Trophoblast cell (in vitro differentiated cells and primary cell): ENCODE data around the gene DNAH14.

Experiments
- DNase-seq, 2 donors: peaks; one replicate each; pipeline ENCODE4 v3.0.0-alpha.2; 2016
- H2AFZ ChIP-seq: 2 replicates; pipeline ENCODE4 v1.6.1; 2013; ENCODE audit warnings: low read length, moderate library complexity, mild to moderate bottlenecking; ENCODE audit not compliant: insufficient read depth, poor library complexity
- H2AK5ac ChIP-seq: 2 replicates; pipeline ENCODE4 v1.6.1; 2013; ENCODE audit warnings: mild to moderate bottlenecking, low read length
- H2BK120ac ChIP-seq: 2 replicates; pipeline ENCODE4 v1.6.1; 2013; ENCODE audit warnings: low read length, mild to moderate bottlenecking, moderate library complexity; ENCODE audit not compliant: insufficient read depth, poor library complexity
- H2BK12ac ChIP-seq: 2 replicates; pipeline ENCODE4 v1.6.1; 2013; ENCODE audit warnings: mild to moderate bottlenecking, low read length, moderate library complexity
- H2BK5ac ChIP-seq: 2 replicates; pipeline ENCODE4 v1.6.1; 2013; ENCODE audit warnings: low read length, low read depth, moderate library complexity, mild to moderate bottlenecking; ENCODE audit not compliant: poor library complexity
- H3K14ac ChIP-seq: 2 replicates; pipeline ENCODE4 v1.6.1; 2013; ENCODE audit warnings: mild to moderate bottlenecking, low read length
- H3K18ac ChIP-seq: 2 replicates; pipeline ENCODE4 v1.6.1; 2013; ENCODE audit warnings: mild to moderate bottlenecking, low read length
- H3K23ac ChIP-seq: 2 replicates; pipeline ENCODE4 v1.6.1; 2013; ENCODE audit warnings: low read length
- H3K27ac ChIP-seq: 2 replicates; pipeline ENCODE4 v1.5.1; 2013; ENCODE audit warnings: low read depth, mild to moderate bottlenecking, inconsistent platforms, low read length, moderate library complexity
- H3K27me3 ChIP-seq: 2 replicates; pipeline ENCODE4 v1.6.1; 2013; ENCODE audit warnings: inconsistent platforms, mild to moderate bottlenecking, low read length, moderate library complexity; ENCODE audit not compliant: insufficient read depth
- H3K36me3 ChIP-seq, 2 experiments: 1 replicate in 1 of 2; 2 replicates in 1 of 2; pipeline ENCODE4 v1.6.1; 2013; ENCODE audit warnings: low read length in 2 of 2, mild to moderate bottlenecking in 2 of 2, moderate library complexity in 1 of 2; ENCODE audit not compliant: insufficient read depth in 2 of 2, control insufficient read depth in 1 of 2
- H3K4ac ChIP-seq: 2 replicates; pipeline ENCODE4 v1.6.1; 2013; ENCODE audit warnings: low read depth, mild to moderate bottlenecking, low read length, moderate library complexity
- H3K4me1 ChIP-seq, 2 experiments: 1 replicate in 1 of 2; 2 replicates in 1 of 2; pipeline ENCODE4 v1.6.1; 2013; ENCODE audit warnings: low read length in 2 of 2, mild to moderate bottlenecking in 2 of 2, moderate library complexity in 1 of 2; ENCODE audit not compliant: insufficient read depth in 2 of 2, control insufficient read depth in 1 of 2
- H3K4me2 ChIP-seq: 2 replicates; pipeline ENCODE4 v1.6.1; 2013; ENCODE audit warnings: inconsistent platforms, mild to moderate bottlenecking, low read length, moderate library complexity
- H3K4me3 ChIP-seq: 2 replicates; pipeline ENCODE4 v1.5.1; 2013; ENCODE audit warnings: mild to moderate bottlenecking, low read depth, low read length, inconsistent platforms
- H3K79me1 ChIP-seq: one replicate; pipeline ENCODE4 v1.6.1; 2013; ENCODE audit warnings: low read length
- H3K79me2 ChIP-seq: 2 replicates; pipeline ENCODE4 v1.6.1; 2013; ENCODE audit warnings: low read length, mild to moderate bottlenecking; ENCODE audit not compliant: control insufficient read depth, insufficient read depth, poor library complexity
- H3K9ac ChIP-seq: 2 replicates; pipeline ENCODE4 v1.6.1; 2013; ENCODE audit warnings: mild to moderate bottlenecking, low read length
- H3K9me3 ChIP-seq: 2 replicates; pipeline ENCODE4 v1.6.1; 2013; ENCODE audit warnings: low read depth, mild to moderate bottlenecking, control low read depth, inconsistent platforms, low read length; ENCODE audit not compliant: insufficient read depth
- H4K12ac ChIP-seq: 2 replicates; pipeline ENCODE4 v1.6.1; 2013; ENCODE audit warnings: low read depth, mild to moderate bottlenecking, low read length, moderate library complexity
- H4K8ac ChIP-seq: 2 replicates; pipeline ENCODE4 v1.6.1; 2013; ENCODE audit warnings: low read depth, mild to moderate bottlenecking, low read length, moderate library complexity
- H4K91ac ChIP-seq: one replicate; pipeline ENCODE4 v1.6.1; 2013; ENCODE audit warnings: low read depth, mild to moderate bottlenecking, low read length, moderate library complexity
- WGBS: extraction: QIAGEN DNeasy Blood & Tissue Kit; methylation state at CpG from one replicate; pipeline ENCODE4 v1.1.7; 2013; ENCODE audit warnings: missing lambda C conversion rate; ENCODE audit not compliant: insufficient read length, insufficient coverage; ENCODE audit errors: extremely low coverage; 5-methylcytosine and 5-hydroxymethylcytosine counted together

DNAH14 gene

GRCh38 chr1:225435076-225435475 is 505.6 kb downstream of the DNAH14 start:
- H3K4me1 ChIP-seq: no peaks in the 10 kb centered on the region
- peaks cover 9% of the 10 kb centered on the region for H3K9me3 ChIP-seq
- no CpG with 5 or more reads among the region's 6 CpGs for WGBS
- H3K79me2 ChIP-seq: no peaks in the 10 kb centered on the region
- no peak overlapping the region for H2BK12ac ChIP-seq
- no peak overlapping the region for H2BK5ac ChIP-seq
- H2BK120ac ChIP-seq: no peak overlapping the region
- H3K27me3 ChIP-seq: no peaks in the 10 kb centered on the region
- H3K36me3 ChIP-seq: no peaks in the 10 kb centered on the region
- H3K79me1 ChIP-seq: no peaks in the 10 kb centered on the region
- H4K8ac ChIP-seq: no peak overlapping the region
- H3K14ac ChIP-seq: no peak overlapping the region
- no peak overlapping the region for H2AK5ac ChIP-seq
- H2AFZ ChIP-seq: no peak overlapping the region
- H3K18ac ChIP-seq: no peak overlapping the region
- no peak overlapping the region for H3K4ac ChIP-seq
- H3K9ac ChIP-seq: no peak overlapping the region
- H3K4me3 ChIP-seq: no peak overlapping the region
- no peak overlapping the region for H3K27ac ChIP-seq
- DNase-seq: no peak
- H4K91ac ChIP-seq: no peak overlapping the region
- H3K23ac ChIP-seq: no peak overlapping the region
- no peak overlapping the region for H4K12ac ChIP-seq
- H3K4me2 ChIP-seq: no peak overlapping the region

DNA sequence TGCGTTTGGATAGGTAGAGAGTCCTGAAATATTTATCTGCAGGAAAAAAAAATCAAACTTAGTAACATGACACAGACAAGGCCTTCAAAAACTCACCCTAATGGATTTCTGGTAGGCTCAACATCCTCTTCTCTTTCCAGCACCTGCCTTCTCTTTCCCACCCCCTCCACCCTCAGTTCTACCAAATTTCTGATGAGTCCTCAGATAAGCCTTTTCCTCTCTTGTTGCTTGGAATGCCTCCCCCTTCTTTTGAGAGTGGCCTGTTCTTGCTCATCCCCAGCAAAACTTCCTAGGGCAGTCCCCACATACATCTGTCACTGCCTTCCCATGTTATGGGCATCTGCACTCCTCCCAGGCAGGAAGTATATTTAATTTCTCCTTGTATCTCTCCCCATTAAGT is 506.0 kb downstream of the DNAH14 start:
- H3K4ac ChIP-seq: no peak overlapping the region
- H3K79me1 ChIP-seq: no peaks in the 10 kb centered on the region
- H3K9me3 ChIP-seq: peaks cover 9% of the 10 kb centered on the region
- H3K79me2 ChIP-seq: no peaks in the 10 kb centered on the region
- H3K27ac ChIP-seq: no peak overlapping the region
- no peak overlapping the region for H2AK5ac ChIP-seq
- H2AFZ ChIP-seq: no peak overlapping the region
- no peak overlapping the region for H3K18ac ChIP-seq
- no peak overlapping the region for H3K9ac ChIP-seq
- no peaks in the 10 kb centered on the region for H3K36me3 ChIP-seq
- no peak overlapping the region for H3K4me3 ChIP-seq
- H2BK120ac ChIP-seq: no peak overlapping the region
- no peak overlapping the region for H4K12ac ChIP-seq
- no peak for DNase-seq
- H3K27me3 ChIP-seq: no peaks in the 10 kb centered on the region
- WGBS: no CpG with 5 or more reads among the region's 1 CpG
- no peak overlapping the region for H3K4me2 ChIP-seq
- H3K23ac ChIP-seq: no peak overlapping the region
- H2BK12ac ChIP-seq: no peak overlapping the region
- no peak overlapping the region for H4K91ac ChIP-seq
- no peak overlapping the region for H4K8ac ChIP-seq
- no peak overlapping the region for H3K14ac ChIP-seq
- no peaks in the 10 kb centered on the region for H3K4me1 ChIP-seq
- no peak overlapping the region for H2BK5ac ChIP-seq

DNA sequence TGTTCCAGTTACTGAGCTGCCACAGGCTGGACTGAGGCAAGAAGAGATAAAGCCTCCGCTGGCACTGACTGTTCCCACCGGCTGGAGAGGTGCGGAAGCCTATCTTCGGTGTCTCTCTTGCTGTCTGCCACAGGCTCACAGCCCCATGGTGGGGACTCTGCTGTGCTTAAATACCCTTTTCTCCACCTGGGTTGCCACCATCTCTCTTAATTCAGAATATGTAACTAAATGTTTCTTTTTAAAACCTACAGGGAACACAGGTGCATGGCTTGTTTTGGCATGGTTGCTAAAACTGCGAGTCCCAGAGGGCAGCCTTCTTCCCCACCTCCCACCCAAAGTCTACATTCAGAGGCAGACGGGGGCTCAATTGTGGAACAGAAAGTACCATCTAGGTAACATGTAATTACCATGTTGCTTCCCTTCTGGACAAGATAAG is 506.5 kb downstream of the DNAH14 start:
- H2BK120ac ChIP-seq: no peak overlapping the region
- no peak overlapping the region for H3K4me3 ChIP-seq
- H4K91ac ChIP-seq: no peak overlapping the region
- no peaks in the 10 kb centered on the region for H3K79me2 ChIP-seq
- no peak overlapping the region for H3K27ac ChIP-seq
- H3K14ac ChIP-seq: no peak overlapping the region
- no peak overlapping the region for H3K23ac ChIP-seq
- no peaks in the 10 kb centered on the region for H3K36me3 ChIP-seq
- H3K4me1 ChIP-seq: no peaks in the 10 kb centered on the region
- DNase-seq: no peak
- H3K9ac ChIP-seq: no peak overlapping the region
- H3K18ac ChIP-seq: no peak overlapping the region
- H3K4ac ChIP-seq: no peak overlapping the region
- no peak overlapping the region for H4K8ac ChIP-seq
- H4K12ac ChIP-seq: no peak overlapping the region
- H2BK5ac ChIP-seq: no peak overlapping the region
- no peak overlapping the region for H2BK12ac ChIP-seq
- no peak overlapping the region for H3K4me2 ChIP-seq
- no peaks in the 10 kb centered on the region for H3K79me1 ChIP-seq
- H3K9me3 ChIP-seq: peaks cover 7% of the 10 kb centered on the region
- H2AFZ ChIP-seq: no peak overlapping the region
- no peaks in the 10 kb centered on the region for H3K27me3 ChIP-seq
- no peak overlapping the region for H2AK5ac ChIP-seq
- WGBS: no CpG with 5 or more reads among the region's 6 CpGs

DNA sequence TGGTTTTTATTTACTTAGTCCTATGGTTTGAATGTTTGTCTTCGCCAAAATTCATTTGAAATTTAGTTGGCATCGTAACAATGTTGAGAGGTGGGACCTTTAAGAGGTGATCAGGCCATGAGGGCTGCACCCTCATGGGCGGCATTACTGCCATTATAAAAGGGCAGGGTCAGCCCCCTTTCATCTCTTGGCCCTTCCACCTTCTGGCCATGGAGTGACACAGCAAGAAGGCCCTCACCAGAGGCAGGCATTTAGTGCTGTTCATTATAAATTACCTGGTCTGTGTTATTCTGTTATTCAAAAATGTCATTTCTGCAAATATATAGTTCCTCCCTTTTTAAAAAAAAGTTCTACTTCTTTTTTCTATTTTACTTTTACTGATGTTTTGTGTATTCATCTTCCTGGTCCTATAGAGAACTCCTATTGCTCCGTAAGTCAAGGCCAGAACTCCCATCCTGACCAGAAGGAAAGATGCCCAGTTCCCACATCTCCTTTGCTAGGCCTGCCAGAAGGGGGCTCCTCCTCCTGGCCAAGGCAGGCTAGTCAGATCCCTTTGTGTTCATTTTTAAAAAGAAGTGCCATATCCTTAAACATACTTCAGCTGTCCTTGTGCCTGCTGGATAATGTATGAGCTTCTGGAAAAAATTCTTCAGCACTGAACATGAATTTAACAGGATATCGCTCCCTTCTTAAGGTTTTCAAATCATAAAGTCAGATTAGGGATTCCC is 508.4 kb downstream of the DNAH14 start:
- Histone ChIP-seq H3K14ac (no peak overlapping the region), H2AFZ (no peak overlapping the region)
- no CpG with 5 or more reads among the region's 5 CpGs for WGBS

More for the DNA sequence above, 508.4 kb downstream of the DNAH14 start:
- Histone ChIP-seq H2BK12ac (no peak overlapping the region), H3K9me3 (peaks cover 1% of the 10 kb centered on the region), H3K79me1 (no peaks in the 10 kb centered on the region), H3K9ac (no peak overlapping the region), H3K18ac (no peak overlapping the region), H3K4me3 (no peak overlapping the region), H3K23ac (no peak overlapping the region), H4K12ac (no peak overlapping the region), H3K27ac (no peak overlapping the region), H4K91ac (no peak overlapping the region), H2BK120ac (no peak overlapping the region), H2AK5ac (no peak overlapping the region), H3K4ac (no peak overlapping the region), H3K4me1 (no peaks in the 10 kb centered on the region), H3K79me2 (no peaks in the 10 kb centered on the region), H3K4me2 (no peak overlapping the region), H2BK5ac (no peak overlapping the region), H3K36me3 (no peaks in the 10 kb centered on the region), H3K27me3 (no peaks in the 10 kb centered on the region), H4K8ac (no peak overlapping the region)
- no peak for DNase-seq
